ENCODE data around the gene HTR3C.
"Not testable (repeated sequence)": the region's sequence is repeated elsewhere in the genome, so short reads cannot be mapped to it uniquely, and the experiment has no call there.

GRCh38 chr3:184071142-184071541 is 18.3 kb downstream of the HTR3C start:
- TF ChIP-seq ZFP3 (CRISPR knock-in tag; IDR thresholded peaks at IDR 0.05); ZFP30 (CRISPR knock-in tag; IDR thresholded peaks at IDR 0.05); ARNTL (CRISPR knock-in tag; IDR thresholded peaks at IDR 0.05; ENCODE audit: borderline replicate concordance, low read depth); GLIS3 (CRISPR knock-in tag; IDR thresholded peaks at IDR 0.05); PATZ1 (CRISPR knock-in tag; IDR thresholded peaks at IDR 0.05; ENCODE audit: borderline replicate concordance); ISL1 (CRISPR knock-in tag; IDR thresholded peaks at IDR 0.05); PPARA (CRISPR knock-in tag; IDR thresholded peaks at IDR 0.05; ENCODE audit: borderline replicate concordance); POU6F1 (CRISPR knock-in tag; IDR thresholded peaks at IDR 0.05; ENCODE audit: borderline replicate concordance, low read depth); ESRRG (CRISPR knock-in tag; IDR thresholded peaks at IDR 0.05); BACH2 (CRISPR knock-in tag; IDR thresholded peaks at IDR 0.05; ENCODE audit: borderline replicate concordance): not testable (repeated sequence)
